K562 (cell line): ENCODE data around the gene ESR2. TPM values are rescaled to one million over a fixed set of nuclear protein-coding genes. Genes with fewer than 3 reads are reported as not detected.

ENCODE experiments used
- EGR1 ChIP-seq: fragments of 450-650 bp; conservative IDR thresholded peaks from 2 replicates; pipeline ENCODE4 v1.6.1; 2017; ENCODE audit warnings: mild to moderate bottlenecking
- KAT8 ChIP-seq: fragments of 450-650 bp; IDR thresholded peaks from 2 replicates; pipeline ENCODE4 v1.6.1; 2016; ENCODE audit warnings: low read depth, mild to moderate bottlenecking
- KLF6 ChIP-seq: fragments of 250-450 bp; sonication (Bioruptor Pico); IDR thresholded peaks from 2 replicates; pipeline ENCODE4 v1.4.0; 2020; ENCODE audit warnings: mild to moderate bottlenecking, moderate library complexity, borderline replicate concordance
- MED1 ChIP-seq: sonication (generic); formaldehyde crosslinking; IDR thresholded peaks from 2 replicates; pipeline ENCODE4 v1.8.1; 2023; ENCODE audit warnings: missing genetic modification reagents, borderline replicate concordance
- RBFOX2 ChIP-seq: fragments of 200-400 bp; formaldehyde crosslinking; IDR thresholded peaks from 2 replicates; pipeline ENCODE4 v1.6.1; 2017; ENCODE audit warnings: low read depth, mild to moderate bottlenecking, low read length, moderate library complexity
- RBM34 ChIP-seq: fragments of 200-400 bp; formaldehyde crosslinking; IDR thresholded peaks from 2 replicates; pipeline ENCODE4 v1.6.1; 2018; ENCODE audit warnings: low read length, borderline replicate concordance; ENCODE audit not compliant: insufficient read depth
- RUNX1 ChIP-seq: sonication (generic); IDR thresholded peaks from 2 replicates; pipeline ENCODE4 v1.6.1; 2016; ENCODE audit warnings: antibody characterized with exemption, low read depth
- ZEB2 ChIP-seq: fragments of 450-650 bp; IDR thresholded peaks from 2 replicates; pipeline ENCODE4 v1.6.1; 2016
- ZNF121 ChIP-seq: sonication (generic); formaldehyde crosslinking; conservative IDR thresholded peaks from 2 replicates; pipeline ENCODE4 v1.8.0; 2022; ENCODE audit warnings: missing genetic modification reagents
- ZNF165 ChIP-seq: fragments of 250-450 bp; sonication (Bioruptor Pico); IDR thresholded peaks from 2 replicates; pipeline ENCODE4 v1.4.0; 2020; ENCODE audit warnings: borderline replicate concordance
- polyA plus RNA-seq, 8 experiments: library from polyadenylated mRNA; depleted of rRNA in 4 of 8; stranded (reverse) in 5 of 8; unstranded in 3 of 8; fragments of >200 nt; fragmentation: Nextera tagmentation in 2 of 8; fragmentation: Illumina TruSeq in 1 of 8; extraction: Ambion mirVana in 2 of 8; extraction: Trizol in 1 of 8; gene quantifications; 2 replicates each; pipeline versions ENCODE4 v1.2.1 to v1.2.3, GENCODE V29; 2011 to 2014; ENCODE audit warnings: inconsistent platforms in 1 of 8, missing spikeins in 1 of 8
- total RNA-seq, 7 experiments: library from RNA; depleted of rRNA in 6 of 7; stranded (reverse); fragments of >200 nt in 6 of 7; fragmentation: Illumina TruSeq in 2 of 7; extraction: Trizol in 2 of 7; gene quantifications; 2 replicates each; pipeline versions ENCODE4 v1.2.1 to v1.2.3, GENCODE V29; 2011 to 2021; ENCODE audit warnings: low replicate concordance in 1 of 7
- TF ChIP-seq, protein P1 (sequence below), 2 experiments: IDR thresholded peaks in 1 of 2; conservative IDR thresholded peaks in 1 of 2; 2 replicates each; pipeline ENCODE4 v1.6.1; 2016; ENCODE audit warnings: low read depth in 2 of 2, mild to moderate bottlenecking in 1 of 2, missing compliant biosample characterization in 1 of 2, missing genetic modification characterization in 1 of 2, moderate library complexity in 1 of 2
- TF ChIP-seq, protein P2 (sequence below): sonication (generic); formaldehyde crosslinking; IDR thresholded peaks from 2 replicates; pipeline ENCODE4 v1.8.0; 2023; ENCODE audit warnings: missing genetic modification reagents, mild to moderate bottlenecking, borderline replicate concordance
- TF ChIP-seq, protein P3 (sequence below): fragments of 250-450 bp; sonication (Bioruptor Pico); IDR thresholded peaks from 2 replicates; pipeline ENCODE4 v1.8.0; 2022; ENCODE audit warnings: moderate library complexity, mild to moderate bottlenecking, inconsistent platforms
- TF ChIP-seq, protein P4 (sequence below): fragments of 450-650 bp; IDR thresholded peaks from 2 replicates; pipeline ENCODE4 v1.7.1; 2018; ENCODE audit warnings: mild to moderate bottlenecking, low read depth; ENCODE audit not compliant: partially characterized antibody

ESR2 gene
- total and polyA plus RNA-seq, 9 of the 15 experiments (the other 6 are each of a cell fraction or from before 2014, with no cell fraction given) = 0.07 to 3.8 (median 2.0) TPM

DNA sequence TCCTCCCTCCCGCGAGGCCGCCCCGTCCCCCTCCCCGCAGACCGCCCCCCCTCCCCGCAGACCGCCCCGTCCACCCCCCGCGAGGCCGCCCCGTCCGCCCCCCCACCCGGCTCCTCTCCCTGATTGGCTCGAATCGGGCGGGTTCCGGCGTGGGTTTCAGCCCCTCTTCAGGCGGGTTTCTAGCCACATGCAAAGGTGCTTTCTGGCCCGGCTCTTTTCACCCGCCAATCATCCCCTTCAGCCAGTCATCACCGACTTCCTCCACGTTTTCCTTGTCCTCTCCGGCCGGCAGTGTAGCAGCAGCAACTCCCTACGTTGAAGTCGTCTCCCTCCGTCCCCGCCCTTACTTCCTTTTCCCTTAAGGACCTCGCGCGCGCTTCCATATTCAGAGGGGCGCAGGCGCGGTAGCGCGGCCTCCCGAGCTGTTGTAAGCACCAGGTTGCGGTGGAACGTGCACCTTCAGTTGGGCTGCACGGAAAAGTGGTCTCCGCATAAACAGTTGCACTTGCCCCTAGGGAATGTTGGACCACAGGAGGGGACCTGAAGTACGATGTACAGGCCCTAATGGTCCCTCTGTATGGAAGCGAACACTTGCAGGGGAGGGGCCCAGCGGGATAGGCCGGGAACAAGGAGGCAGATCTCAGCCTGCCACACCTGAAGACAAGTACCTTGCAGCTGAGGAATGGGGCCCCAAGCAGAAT, 44.6 kb upstream of the ESR2 start (continued):
- TF ChIP-seq, protein P1, sequence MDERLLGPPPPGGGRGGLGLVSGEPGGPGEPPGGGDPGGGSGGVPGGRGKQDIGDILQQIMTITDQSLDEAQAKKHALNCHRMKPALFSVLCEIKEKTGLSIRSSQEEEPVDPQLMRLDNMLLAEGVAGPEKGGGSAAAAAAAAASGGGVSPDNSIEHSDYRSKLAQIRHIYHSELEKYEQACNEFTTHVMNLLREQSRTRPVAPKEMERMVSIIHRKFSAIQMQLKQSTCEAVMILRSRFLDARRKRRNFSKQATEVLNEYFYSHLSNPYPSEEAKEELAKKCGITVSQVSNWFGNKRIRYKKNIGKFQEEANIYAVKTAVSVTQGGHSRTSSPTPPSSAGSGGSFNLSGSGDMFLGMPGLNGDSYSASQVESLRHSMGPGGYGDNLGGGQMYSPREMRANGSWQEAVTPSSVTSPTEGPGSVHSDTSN (CRISPR knock-in tag; IDR thresholded peaks at IDR 0.05; ENCODE audit: low read depth) = peak; percentile 71
- TF ChIP-seq, protein P1 (tag; conservative IDR thresholded peaks at IDR 0.05; ENCODE audit: low read depth) = peak; percentile 90
- TF ChIP-seq RUNX1 (no peak), ZNF121 (CRISPR knock-in tag) (no peak), KAT8 (no peak), EGR1 (no peak), MED1 (CRISPR knock-in tag) (no peak), RBFOX2 (peak; percentile 74), ZEB2 (no peak), ZNF165 (CRISPR knock-in tag) (no peak), KLF6 (CRISPR knock-in tag) (no peak), RBM34 (no peak)
- TF ChIP-seq, protein P2, sequence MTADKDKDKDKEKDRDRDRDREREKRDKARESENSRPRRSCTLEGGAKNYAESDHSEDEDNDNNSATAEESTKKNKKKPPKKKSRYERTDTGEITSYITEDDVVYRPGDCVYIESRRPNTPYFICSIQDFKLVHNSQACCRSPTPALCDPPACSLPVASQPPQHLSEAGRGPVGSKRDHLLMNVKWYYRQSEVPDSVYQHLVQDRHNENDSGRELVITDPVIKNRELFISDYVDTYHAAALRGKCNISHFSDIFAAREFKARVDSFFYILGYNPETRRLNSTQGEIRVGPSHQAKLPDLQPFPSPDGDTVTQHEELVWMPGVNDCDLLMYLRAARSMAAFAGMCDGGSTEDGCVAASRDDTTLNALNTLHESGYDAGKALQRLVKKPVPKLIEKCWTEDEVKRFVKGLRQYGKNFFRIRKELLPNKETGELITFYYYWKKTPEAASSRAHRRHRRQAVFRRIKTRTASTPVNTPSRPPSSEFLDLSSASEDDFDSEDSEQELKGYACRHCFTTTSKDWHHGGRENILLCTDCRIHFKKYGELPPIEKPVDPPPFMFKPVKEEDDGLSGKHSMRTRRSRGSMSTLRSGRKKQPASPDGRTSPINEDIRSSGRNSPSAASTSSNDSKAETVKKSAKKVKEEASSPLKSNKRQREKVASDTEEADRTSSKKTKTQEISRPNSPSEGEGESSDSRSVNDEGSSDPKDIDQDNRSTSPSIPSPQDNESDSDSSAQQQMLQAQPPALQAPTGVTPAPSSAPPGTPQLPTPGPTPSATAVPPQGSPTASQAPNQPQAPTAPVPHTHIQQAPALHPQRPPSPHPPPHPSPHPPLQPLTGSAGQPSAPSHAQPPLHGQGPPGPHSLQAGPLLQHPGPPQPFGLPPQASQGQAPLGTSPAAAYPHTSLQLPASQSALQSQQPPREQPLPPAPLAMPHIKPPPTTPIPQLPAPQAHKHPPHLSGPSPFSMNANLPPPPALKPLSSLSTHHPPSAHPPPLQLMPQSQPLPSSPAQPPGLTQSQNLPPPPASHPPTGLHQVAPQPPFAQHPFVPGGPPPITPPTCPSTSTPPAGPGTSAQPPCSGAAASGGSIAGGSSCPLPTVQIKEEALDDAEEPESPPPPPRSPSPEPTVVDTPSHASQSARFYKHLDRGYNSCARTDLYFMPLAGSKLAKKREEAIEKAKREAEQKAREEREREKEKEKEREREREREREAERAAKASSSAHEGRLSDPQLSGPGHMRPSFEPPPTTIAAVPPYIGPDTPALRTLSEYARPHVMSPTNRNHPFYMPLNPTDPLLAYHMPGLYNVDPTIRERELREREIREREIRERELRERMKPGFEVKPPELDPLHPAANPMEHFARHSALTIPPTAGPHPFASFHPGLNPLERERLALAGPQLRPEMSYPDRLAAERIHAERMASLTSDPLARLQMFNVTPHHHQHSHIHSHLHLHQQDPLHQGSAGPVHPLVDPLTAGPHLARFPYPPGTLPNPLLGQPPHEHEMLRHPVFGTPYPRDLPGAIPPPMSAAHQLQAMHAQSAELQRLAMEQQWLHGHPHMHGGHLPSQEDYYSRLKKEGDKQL (CRISPR knock-in tag) = no peak
- TF ChIP-seq, protein P3, sequence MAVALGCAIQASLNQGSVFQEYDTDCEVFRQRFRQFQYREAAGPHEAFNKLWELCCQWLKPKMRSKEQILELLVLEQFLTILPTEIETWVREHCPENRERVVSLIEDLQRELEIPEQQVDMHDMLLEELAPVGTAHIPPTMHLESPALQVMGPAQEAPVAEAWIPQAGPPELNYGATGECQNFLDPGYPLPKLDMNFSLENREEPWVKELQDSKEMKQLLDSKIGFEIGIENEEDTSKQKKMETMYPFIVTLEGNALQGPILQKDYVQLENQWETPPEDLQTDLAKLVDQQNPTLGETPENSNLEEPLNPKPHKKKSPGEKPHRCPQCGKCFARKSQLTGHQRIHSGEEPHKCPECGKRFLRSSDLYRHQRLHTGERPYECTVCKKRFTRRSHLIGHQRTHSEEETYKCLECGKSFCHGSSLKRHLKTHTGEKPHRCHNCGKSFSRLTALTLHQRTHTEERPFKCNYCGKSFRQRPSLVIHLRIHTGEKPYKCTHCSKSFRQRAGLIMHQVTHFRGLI = no peak
- TF ChIP-seq, protein P4, sequence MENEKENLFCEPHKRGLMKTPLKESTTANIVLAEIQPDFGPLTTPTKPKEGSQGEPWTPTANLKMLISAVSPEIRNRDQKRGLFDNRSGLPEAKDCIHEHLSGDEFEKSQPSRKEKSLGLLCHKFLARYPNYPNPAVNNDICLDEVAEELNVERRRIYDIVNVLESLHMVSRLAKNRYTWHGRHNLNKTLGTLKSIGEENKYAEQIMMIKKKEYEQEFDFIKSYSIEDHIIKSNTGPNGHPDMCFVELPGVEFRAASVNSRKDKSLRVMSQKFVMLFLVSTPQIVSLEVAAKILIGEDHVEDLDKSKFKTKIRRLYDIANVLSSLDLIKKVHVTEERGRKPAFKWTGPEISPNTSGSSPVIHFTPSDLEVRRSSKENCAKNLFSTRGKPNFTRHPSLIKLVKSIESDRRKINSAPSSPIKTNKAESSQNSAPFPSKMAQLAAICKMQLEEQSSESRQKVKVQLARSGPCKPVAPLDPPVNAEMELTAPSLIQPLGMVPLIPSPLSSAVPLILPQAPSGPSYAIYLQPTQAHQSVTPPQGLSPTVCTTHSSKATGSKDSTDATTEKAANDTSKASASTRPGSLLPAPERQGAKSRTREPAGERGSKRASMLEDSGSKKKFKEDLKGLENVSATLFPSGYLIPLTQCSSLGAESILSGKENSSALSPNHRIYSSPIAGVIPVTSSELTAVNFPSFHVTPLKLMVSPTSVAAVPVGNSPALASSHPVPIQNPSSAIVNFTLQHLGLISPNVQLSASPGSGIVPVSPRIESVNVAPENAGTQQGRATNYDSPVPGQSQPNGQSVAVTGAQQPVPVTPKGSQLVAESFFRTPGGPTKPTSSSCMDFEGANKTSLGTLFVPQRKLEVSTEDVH = peak; percentile 64
